ENCODE measurements around the gene MISP3.

DNA sequence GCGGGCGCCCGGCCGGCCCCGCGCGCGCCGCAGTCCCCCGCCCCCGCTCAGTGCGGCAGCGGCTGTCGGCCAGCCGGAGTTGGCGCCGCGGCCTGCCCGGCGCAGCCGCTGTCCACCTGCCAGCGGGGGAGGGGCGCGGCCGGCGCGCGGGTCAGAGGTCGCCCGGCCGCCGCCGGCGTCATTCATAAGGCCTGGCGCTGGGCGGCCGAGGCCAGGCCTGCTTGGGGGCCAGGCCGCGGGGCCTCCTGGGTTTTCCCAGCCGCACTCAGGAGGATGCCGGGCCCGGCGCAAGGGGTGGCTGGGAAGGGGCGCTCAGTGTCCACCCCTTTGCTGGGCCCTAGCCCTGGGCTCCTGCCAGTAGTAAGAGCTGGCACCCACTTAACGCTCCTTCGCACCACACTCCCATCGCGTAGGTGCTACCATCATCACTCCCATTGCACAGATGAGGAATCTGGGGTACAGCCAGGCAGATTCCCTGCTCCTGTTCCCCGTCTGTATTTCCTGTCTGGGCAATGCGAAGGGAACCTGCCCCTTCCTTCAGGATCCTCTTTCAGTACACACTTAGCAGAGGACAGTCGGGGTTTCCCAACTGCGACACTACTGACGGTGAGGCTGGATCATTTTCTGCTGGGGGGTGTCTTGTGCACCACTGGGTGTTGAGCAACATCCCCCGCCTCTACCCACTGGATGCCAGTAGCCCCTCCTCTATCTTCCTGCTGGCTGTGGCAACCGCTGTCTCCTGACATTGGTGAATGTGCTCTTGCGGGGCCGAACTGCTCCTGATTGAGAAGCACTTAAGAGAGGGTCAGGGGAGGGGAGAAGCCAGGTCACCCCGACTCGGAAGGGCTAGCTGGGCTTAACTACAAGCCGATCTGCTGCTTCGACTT is 45.8 kb downstream of the MISP3 start:
- no peak for TF ChIP-seq POLR2A (IDR thresholded peaks at IDR 0.05; ENCODE audit: low read depth, low read length)
- no peak for TF ChIP-seq TAF1 (IDR thresholded peaks at IDR 0.05; ENCODE audit: borderline replicate concordance, low read depth, low read length)
- TF ChIP-seq POLR2AphosphoS5 (IDR thresholded peaks at IDR 0.05; ENCODE audit: low read depth, low read length): no peak

Measured in GM12892 (cell line).